Measurements from ENCODE around the gene NACA2.

- TF ChIP-seq CTCF (IDR thresholded peaks at IDR 0.05) (no peak), POLR2A (IDR thresholded peaks at IDR 0.05) (no peak)
These were observed 36.6 kb upstream of the NACA2 start for GRCh38 chr17:61627658-61628057.
